HG02798 (cell line): ENCODE data around the gene ANKFN1.
A peak's percentile ranks its signal among the peaks of the same experiment; 100 is the strongest.

Source experiments
- ATAC-seq: cut with Tn5 transposase; IDR thresholded peaks from one replicate; pipeline ENCODE4 v1.9.1; 2021; ENCODE audit warnings: mild to moderate bottlenecking; ENCODE audit not compliant: unreplicated experiment, poor library complexity

The ANKFN1 gene, protein sequence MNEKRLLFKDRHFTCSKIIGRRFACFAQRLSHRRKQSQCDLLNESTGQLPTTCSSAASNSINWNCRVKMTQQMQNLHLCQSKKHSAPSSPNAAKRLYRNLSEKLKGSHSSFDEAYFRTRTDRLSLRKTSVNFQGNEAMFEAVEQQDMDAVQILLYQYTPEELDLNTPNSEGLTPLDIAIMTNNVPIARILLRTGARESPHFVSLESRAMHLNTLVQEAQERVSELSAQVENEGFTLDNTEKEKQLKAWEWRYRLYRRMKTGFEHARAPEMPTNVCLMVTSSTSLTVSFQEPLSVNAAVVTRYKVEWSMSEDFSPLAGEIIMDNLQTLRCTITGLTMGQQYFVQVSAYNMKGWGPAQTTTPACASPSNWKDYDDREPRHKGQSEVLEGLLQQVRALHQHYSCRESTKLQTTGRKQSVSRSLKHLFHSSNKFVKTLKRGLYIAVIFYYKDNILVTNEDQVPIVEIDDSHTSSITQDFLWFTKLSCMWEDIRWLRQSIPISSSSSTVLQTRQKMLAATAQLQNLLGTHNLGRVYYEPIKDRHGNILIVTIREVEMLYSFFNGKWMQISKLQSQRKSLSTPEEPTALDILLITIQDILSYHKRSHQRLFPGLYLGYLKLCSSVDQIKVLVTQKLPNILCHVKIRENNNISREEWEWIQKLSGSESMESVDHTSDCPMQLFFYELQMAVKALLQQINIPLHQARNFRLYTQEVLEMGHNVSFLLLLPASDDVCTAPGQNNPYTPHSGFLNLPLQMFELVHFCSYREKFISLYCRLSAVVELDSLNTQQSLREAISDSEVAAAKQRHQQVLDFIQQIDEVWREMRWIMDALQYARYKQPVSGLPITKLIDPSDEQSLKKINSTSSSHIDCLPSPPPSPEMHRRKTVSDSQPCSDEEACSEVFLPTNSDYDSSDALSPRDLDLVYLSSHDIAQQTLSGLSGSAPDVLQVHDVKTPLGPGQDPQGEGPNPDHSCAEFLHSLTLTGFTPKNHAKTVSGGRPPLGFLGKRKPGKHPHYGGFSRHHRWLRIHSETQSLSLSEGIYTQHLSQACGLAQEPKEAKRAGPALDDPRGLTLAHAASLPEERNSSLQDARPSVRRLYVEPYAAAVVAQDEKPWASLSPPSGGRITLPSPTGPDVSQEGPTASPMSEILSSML

GRCh38 chr17:56152874-56153602, at the start of gene ANKFN1:
ANKFN1 (plus strand) TSS chr17:56153475; CDS start chr17:56212668, 59,193 bp downstream.
- no peak for ATAC-seq

DNA sequence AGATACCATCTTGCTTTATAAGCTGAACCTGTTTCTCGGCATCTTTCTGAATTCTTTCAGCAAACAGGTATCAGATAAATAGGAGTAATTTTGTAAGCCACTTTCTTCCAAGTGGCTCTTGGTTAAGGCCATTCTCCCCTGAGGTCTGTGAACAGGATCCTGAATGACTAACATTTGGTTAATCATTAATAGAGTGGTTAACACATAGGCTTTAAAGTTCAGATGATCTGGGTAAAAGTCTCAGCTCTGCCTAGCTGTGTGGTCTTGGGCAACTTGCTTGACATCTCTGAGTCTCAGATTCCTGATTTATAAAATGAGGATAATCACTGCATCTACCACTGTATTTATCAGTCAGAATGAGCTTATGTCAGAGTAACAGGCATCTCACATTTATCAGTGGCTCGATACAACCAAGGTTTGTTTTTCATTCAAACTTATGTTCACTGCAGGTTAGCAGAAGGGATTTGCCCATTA, 44.4 kb upstream of the ANKFN1 start:
- peak; percentile 80 for ATAC-seq

- no peak for ATAC-seq
Measured at GRCh38 chr17:56109836-56110235, 43.4 kb upstream of the ANKFN1 start.

DNA sequence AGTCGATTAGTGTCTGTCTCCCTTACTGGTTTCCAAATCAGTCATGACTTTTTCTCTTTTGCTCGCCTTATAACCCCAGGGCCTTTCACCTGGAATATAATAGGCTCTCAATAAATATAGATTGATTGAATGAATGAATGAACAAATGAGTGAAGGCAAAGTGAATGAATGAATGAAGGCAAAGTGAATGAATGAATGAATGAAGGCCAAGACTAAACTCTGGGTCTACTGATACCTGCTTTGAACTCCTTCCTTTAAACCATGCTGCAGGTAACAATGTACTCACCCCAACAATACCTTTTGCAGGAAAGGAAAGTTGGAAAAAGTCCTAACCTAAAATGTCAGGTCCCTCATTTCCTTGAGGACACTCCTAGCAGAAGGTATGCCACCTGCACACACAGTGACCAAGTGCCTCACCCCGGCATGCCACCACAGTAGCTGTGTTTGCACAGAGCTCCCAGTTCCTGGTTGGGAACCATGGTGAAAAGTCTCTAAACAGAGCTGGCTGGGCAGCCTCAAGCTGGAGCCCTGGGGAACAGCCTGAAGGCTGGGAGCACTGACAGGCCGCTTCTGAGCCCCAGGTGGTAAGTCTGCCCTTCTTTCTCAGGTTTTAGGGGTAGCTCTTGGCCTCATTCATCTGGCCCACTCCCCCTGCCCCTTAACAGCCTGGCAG, 42.7 kb upstream of the ANKFN1 start:
- ATAC-seq = no peak

DNA sequence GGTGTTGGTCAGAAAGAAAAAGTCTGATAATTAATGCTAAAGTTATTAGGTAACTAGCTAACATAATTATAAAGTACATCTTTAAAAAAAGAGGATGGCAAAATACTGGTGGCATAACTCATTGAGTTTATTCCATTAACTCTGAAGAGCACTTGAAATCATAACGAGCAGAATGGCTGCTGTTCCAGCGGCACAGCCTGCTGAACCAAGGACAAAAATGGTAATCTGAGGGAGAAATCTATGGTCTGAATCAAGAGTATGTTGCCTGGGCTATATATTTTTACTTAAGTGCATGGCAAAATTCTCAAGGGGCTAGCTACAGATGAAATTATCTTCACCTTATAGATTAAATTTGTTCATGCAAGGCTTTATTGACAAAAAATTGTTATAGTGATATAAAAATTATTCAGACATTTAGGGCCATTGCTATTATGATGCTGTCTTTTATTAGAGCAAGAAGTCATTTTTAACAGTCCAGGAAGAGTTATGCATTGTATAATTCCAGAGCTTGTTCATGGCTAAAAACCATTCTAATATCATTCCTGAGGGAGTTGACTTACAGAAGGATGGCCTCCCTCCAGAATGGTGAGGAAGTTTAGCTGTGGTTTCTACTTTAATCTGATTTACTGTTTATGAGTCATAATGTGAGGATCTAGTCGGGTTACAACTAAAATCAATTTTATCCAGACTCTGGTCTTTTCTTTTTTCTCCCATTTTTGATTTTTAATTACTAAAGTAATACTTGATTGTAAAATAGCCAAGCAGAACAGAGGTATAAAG, 41.4 kb upstream of the ANKFN1 start:
- no peak for ATAC-seq

- ATAC-seq = no peak
Measured at GRCh38 chr17:56113486-56113885, 39.8 kb upstream of the ANKFN1 start.

DNA sequence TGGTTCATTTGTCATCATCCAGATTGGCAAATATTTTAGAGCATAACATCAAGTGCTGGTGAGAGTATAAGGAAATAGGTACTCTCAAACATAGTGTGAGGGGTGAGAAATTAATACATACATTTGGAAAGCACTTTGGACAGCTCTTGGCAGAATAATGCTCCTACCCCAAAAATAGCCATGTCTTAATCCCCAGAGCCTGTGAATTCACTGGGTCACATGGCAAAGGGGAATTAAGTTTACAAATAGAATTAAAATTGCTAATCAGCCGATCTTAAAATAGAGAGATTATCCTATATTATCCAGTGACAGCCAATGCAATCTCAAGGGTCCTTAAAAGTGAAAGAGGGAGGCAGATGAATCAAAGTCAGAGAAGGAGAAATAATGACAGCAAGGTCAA, 38.8 kb upstream of the ANKFN1 start:
- no peak for ATAC-seq

DNA sequence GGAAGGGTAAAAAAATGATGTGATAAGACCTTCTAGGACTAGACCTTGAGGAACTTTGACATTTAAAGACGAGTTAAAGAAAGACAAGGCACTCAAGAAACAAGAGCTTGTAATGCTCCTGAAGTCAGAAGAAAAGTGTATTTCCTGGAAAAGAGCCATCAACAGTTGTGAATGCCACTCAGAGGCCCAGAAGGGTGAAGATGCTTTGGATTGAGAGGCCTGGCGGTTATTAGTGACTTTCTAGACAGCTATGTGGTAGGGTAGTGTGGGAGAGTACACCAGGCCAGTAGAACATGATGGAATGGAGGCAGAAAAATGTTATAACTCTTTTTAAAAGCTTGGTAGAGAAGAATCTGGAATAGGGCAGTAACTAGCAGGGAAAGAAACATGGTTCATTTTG, 34.1 kb upstream of the ANKFN1 start:
- ATAC-seq = no peak

DNA sequence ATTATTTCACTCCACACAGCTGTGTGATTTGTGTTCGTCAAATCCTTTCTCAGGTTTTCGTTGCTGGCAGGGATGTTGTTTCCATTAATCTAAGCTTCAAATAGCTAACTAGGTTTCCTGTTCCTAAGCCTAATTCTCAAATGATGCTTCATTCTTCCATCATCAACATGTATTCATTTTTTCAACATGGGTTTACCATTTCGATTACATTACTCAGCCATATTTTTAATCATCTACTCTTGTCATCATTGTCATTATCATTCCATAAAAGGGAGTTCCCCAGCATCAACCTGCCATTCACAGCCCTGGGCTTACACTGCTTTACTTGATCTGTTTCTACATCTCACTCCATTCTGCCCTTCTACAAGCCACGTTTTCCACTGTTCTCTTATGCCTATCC, 33.3 kb upstream of the ANKFN1 start:
- ATAC-seq = no peak

DNA sequence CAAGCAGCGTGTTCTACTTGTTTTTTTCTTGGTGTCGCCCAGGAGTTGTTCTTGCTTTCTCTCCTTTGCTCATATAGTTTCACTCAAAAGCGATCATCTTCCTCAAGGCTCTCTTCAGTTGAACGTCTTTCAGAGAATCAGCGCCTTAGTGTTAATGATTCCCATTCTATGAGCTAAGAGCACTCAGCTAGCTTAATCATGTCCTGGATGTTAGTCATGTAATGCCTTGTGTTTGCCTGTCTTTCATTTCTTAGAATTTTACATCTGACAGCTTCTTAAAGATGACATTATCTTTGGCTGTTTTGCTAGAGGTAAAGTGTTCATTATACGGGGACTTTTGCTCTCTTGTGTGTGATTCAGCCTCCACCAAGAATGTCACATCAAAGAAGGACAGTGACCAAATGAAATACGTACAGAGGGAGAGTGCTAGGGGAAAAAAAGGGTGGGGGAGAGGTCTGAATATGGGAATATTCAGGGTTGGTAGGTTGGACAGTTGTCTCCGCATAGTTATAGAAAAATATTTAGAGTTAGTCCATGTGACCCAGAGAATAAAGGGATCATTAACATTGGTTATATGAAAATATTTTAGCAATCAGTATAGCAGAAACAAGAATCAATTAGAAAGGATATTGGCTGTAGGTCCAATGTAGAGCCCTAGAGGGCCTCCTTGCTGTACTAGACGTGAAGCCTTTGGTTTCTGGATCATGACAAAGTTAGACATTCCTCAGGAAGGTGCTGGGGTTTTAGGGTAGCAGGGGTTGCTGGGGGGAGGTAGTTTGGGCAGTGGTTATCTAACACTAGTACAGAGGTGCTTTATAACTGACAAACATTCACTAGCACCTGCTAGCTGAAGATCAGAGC, 31.9 kb upstream of the ANKFN1 start:
- no peak for ATAC-seq

DNA sequence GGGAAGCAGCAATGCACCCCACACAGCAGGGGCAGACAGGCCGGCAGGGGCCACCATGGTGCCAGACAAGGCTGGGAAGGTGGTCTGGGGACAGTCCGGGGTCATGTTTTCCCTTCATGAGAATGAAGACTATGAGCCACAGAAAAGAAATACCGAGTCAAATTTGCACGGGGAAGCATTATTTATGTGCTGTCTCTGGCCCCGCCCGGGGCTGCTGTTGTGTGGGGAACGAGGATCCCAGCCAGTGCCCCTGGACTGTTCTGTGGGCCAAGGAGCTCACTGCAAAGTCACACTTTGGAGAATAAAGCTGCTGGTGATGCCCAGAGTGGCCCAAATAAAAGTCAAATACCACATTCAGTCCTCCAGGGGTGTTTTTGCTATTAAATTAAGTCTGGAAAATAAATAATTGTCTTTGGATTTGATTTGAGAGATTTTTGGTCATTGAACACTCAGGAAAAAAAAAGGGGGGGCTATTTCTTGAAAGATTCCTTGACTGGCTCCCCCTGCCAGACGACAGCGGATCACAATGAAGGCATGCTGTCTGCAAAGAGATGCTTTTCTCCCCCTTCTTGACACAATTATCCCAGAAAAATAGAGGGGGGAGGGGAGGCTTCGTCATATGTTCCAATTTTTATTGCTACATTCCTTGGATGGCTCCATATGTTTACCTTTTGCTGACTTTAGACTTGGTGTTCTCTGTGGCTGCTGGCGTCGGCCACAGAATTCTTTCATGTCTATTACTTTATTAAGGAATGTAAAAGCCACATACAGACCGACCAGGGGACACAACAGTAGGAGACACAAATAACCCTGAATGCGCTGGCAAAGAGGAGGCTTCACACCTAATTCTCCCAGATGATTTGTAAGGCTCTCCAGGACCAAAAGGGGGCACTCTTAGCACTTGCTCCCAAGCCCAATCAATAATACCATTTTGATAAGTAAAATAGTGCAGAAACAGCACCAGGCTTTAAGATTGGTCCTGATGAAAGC, 27.1 kb upstream of the ANKFN1 start:
- no peak for ATAC-seq

GRCh38 chr17:56130026-56130425, 23.2 kb upstream of the ANKFN1 start:
- ATAC-seq = no peak

DNA sequence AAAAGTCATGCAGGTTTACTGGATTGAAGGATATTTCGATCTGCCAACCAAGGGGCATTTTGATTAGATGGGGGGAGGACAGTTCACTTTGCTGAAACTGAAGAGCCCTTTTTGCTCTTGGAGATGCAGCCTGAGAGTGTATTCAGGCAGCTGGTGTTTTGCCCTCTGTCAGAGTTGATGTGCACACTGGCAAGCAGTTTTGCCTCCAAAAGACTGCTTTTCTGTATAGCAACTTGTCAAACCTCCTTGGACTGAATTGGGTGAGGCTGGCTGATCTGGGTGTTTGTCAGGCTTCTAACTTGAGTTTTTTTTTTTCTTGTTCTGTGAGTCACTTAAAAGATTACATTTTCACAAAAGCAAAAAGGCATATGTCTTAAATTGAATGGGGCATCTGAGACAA, 22.6 kb upstream of the ANKFN1 start:
- ATAC-seq = no peak

GRCh38 chr17:56131431-56131830, 21.8 kb upstream of the ANKFN1 start:
- no peak for ATAC-seq

- no peak for ATAC-seq
Measured at GRCh38 chr17:56136301-56136700, 17.0 kb upstream of the ANKFN1 start.

DNA sequence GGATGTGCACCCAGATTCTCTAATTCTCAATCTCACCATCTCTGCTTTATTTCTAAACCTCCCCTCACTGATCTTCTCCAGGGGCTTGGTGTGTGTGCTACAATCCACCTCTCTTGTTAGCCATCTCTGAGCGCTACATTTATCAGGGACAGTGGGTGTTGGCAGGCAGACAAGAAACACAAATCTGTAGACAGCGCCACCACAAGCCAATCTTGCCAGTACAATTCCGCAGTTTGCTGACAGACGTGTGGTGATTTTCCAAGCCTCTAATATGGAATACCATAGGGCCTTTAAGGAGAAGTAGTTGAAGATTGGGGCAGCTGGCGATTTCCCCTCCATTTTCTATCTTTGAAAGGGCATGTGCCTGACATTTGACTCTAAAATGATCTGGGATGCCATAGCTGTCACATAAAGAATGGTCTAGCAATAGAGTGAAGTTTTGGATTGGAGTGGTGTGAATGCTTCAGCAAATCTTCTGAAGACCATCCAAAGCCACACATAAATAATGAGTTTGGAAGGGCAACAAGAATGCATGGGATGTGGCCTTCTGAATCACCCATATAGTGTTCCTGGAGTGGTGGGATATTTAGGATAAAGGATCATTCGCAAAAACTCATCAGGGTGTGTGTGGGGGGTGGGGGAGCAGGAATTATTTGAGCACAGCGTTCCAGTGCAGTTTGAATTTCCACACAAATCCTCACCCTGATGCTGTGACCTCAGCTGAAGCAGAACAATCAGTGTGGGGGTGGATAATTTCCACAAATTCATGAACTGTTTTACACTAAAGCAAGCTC, 12.0 kb upstream of the ANKFN1 start:
- no peak for ATAC-seq
